Ovary (tissue), 9 donors: Measurements from ENCODE around the gene EMC8. TPM values are rescaled to one million over a fixed set of nuclear protein-coding genes. Genes with fewer than 3 reads are reported as not detected.

ENCODE experiments used
- DNase-seq, 5 donors: peaks; one replicate each; pipeline ENCODE4 v3.0.0-alpha.2; 2019 to 2020
- H3K27ac ChIP-seq, 2 donors: fragments of 200-600 bp; one replicate each; pipeline versions ENCODE4 v1.5.1 to v1.8.0; 2019 to 2022
- H3K27me3 ChIP-seq: fragments of 200-600 bp; one replicate; pipeline ENCODE4 v1.8.0; 2022
- H3K36me3 ChIP-seq: fragments of 200-600 bp; sonication (generic); one replicate; pipeline ENCODE4 v1.5.1; 2019
- H3K4me1 ChIP-seq: one replicate; pipeline ENCODE4 v1.8.1; 2013; ENCODE audit warnings: mild to moderate bottlenecking, moderate library complexity; ENCODE audit not compliant: insufficient read depth
- H3K4me3 ChIP-seq: fragments of 200-600 bp; sonication (generic); one replicate; pipeline ENCODE4 v1.5.1; 2017
- H3K9me3 ChIP-seq, 2 donors: fragments of 200-600 bp in 1 of 2; sonication (generic) in 1 of 2; one replicate each; pipeline versions ENCODE4 v1.5.1 to v1.8.1; 2013 to 2019; ENCODE audit warnings: mild to moderate bottlenecking in 1 of 2, moderate library complexity in 1 of 2
- CTCF ChIP-seq, 3 donors: fragments of 450-650 bp in 2 of 3; fragments of 200-600 bp in 1 of 3; IDR thresholded peaks; one replicate each; pipeline versions ENCODE4 v1.5.1 to v1.8.0; 2016 to 2022; ENCODE audit warnings: antibody characterized with exemption in 3 of 3, mild to moderate bottlenecking in 1 of 3
- EP300 ChIP-seq: sonication (generic); formaldehyde crosslinking; IDR thresholded peaks from one replicate; pipeline ENCODE4 v1.6.1; 2017; ENCODE audit warnings: antibody characterized with exemption
- POLR2A ChIP-seq: fragments of 450-650 bp; IDR thresholded peaks from one replicate; pipeline ENCODE4 v1.6.1; 2017; ENCODE audit warnings: antibody characterized with exemption, mild to moderate bottlenecking, moderate library complexity
- WGBS, 3 donors: extraction: QIAGEN DNeasy Blood & Tissue Kit in 1 of 3; methylation state at CpG; one replicate each; pipeline versions ENCODE4 v1.1.5 to v1.1.7; 2013 to 2017; 5-methylcytosine and 5-hydroxymethylcytosine counted together
- intact Hi-C, 4 donors: fragments of 100-400 bp; cut with DNase I; formaldehyde crosslinking; loops; one replicate each; pipeline versions ENCODE4 v1.11.0 to v1.15.1; 2022 to 2023
- polyA plus RNA-seq, 2 donors: library from polyadenylated mRNA; stranded (reverse); fragments of 200-250 nt in 1 of 2; fragments of 350-450 nt in 1 of 2; fragmentation: Illumina TruSeq in 1 of 2; extraction: RNeasy Lipid Tissue Mini Kit (QIAGEN cat#74804) in 1 of 2; gene quantifications; one replicate each; pipeline ENCODE4 v1.2.3, GENCODE V29; 2013 to 2014
- total RNA-seq, 7 donors: library from RNA; depleted of rRNA in 2 of 7; stranded (reverse); fragments of >200 nt in 2 of 7; fragmentation: NEBNext Ultra II Directional in 3 of 7; extraction: Animal tissue kit (Norgen Biotek cat#: 25700) in 3 of 7; gene quantifications; one replicate each; pipeline versions ENCODE4 v1.1.0 to v1.2.4, GENCODE V29; 2016 to 2023
- donor health status: DM: no; HTN: no; CAD: no; lungs with moderate emphysema.
- donor health status: DM: no; HTN: no; CAD: no.
- donor health status: Bipolar disorder and iron deficiency.
- donor health status: DM: yes; HTN: yes; CAD: no.
- donor health status: DM: no; HTN: no; CAD: no.
- donor health status: DM: yes; HTN: yes; CAD: no.

Gene EMC8
- total and polyA plus RNA-seq, 9 donors, result 9.4 to 32.5 (median 20.2) TPM

- no peaks in the 10 kb centered on the region for H3K9me3 ChIP-seq
- no peaks in the 10 kb centered on the region for H3K27me3 ChIP-seq
- H3K4me3 ChIP-seq, result no peak overlapping the region
- no peak for TF ChIP-seq CTCF (IDR thresholded peaks at IDR 0.05)
- TF ChIP-seq POLR2A, result no peak
- no peak for TF ChIP-seq EP300
- intact Hi-C loops, result no loop called here
- H3K36me3 ChIP-seq, result no peaks in the 10 kb centered on the region
- H3K4me1 ChIP-seq, result no peaks in the 10 kb centered on the region
- DNase-seq, result no peak
- no peak overlapping the region for H3K27ac ChIP-seq
- 87 to 97% (median 93%) methylated on average over 2 of the region's 2 CpGs for WGBS, 3 donors
Measured at GRCh38 chr16:85785927-85786326, 13.4 kb downstream of the EMC8 start.

- WGBS, 3 donors, result 77 to 100% (median 97%) methylated on average over 2 of the region's 2 CpGs
- no peak for DNase-seq
- TF ChIP-seq POLR2A (no peak), EP300 (no peak), CTCF (IDR thresholded peaks at IDR 0.05) (no peak)
- no peaks in the 10 kb centered on the region for H3K4me1 ChIP-seq
- intact Hi-C loops, result no loop called here
- H3K9me3 ChIP-seq, result no peaks in the 10 kb centered on the region
- no peaks in the 10 kb centered on the region for H3K36me3 ChIP-seq
- no peaks in the 10 kb centered on the region for H3K27me3 ChIP-seq
- no peak overlapping the region for H3K4me3 ChIP-seq
- H3K27ac ChIP-seq, result no peak overlapping the region
Measured at GRCh38 chr16:85784813-85785212, 14.5 kb downstream of the EMC8 start.

GRCh38 chr16:85783441-85783840, 15.9 kb downstream of the EMC8 start:
- WGBS, 3 donors, result 93 to 95% (median 93%) methylated on average over 8 of the region's 8 CpGs
- Histone ChIP-seq H3K36me3 (no peaks in the 10 kb centered on the region), H3K27me3 (no peaks in the 10 kb centered on the region), H3K4me1 (no peaks in the 10 kb centered on the region), H3K9me3 (no peaks in the 10 kb centered on the region), H3K4me3 (no peak overlapping the region), H3K27ac (no peak overlapping the region)
- no peak for DNase-seq
- no peak for TF ChIP-seq EP300
- TF ChIP-seq CTCF (IDR thresholded peaks at IDR 0.05), result no peak
- no peak for TF ChIP-seq POLR2A
- intact Hi-C loops, result no loop called here

GRCh38 chr16:85782451-85782850, 16.9 kb downstream of the EMC8 start:
- Histone ChIP-seq H3K27me3 (no peaks in the 10 kb centered on the region), H3K27ac (no peak overlapping the region), H3K4me3 (no peak overlapping the region), H3K36me3 (no peaks in the 10 kb centered on the region), H3K4me1 (no peaks in the 10 kb centered on the region), H3K9me3 (no peaks in the 10 kb centered on the region)
- 82 to 85% (median 82%) methylated on average over 6 of the region's 6 CpGs for WGBS, 3 donors
- no peak for TF ChIP-seq POLR2A
- TF ChIP-seq EP300, result no peak
- TF ChIP-seq CTCF (IDR thresholded peaks at IDR 0.05), result no peak
- intact Hi-C loops, result no loop called here
- no peak for DNase-seq
